HepG2 (cell line): ENCODE results near the gene N4BP2L1.

Source experiments
- ATF3 ChIP-seq: sonication (generic); formaldehyde crosslinking; IDR thresholded peaks from 2 replicates; pipeline ENCODE4 v1.4.0; 2020; ENCODE audit warnings: missing genetic modification reagents
- IRF2 ChIP-seq: IDR thresholded peaks from 2 replicates; pipeline ENCODE4 v1.6.1; 2018; ENCODE audit warnings: missing genetic modification reagents, missing compliant biosample characterization
- TAF1 ChIP-seq: sonication (generic); formaldehyde crosslinking; IDR thresholded peaks from 2 replicates; pipeline ENCODE4 v1.4.0; 2020; ENCODE audit warnings: missing genetic modification reagents
- USF2 ChIP-seq, 2 experiments: sonication (generic) in 1 of 2; formaldehyde crosslinking in 1 of 2; IDR thresholded peaks; 2 replicates each; pipeline versions ENCODE4 v1.5.1 to v1.6.1; 2011 to 2020; ENCODE audit warnings: borderline replicate concordance in 1 of 2, low read depth in 1 of 2, low read length in 1 of 2, mild to moderate bottlenecking in 1 of 2, missing genetic modification reagents in 1 of 2, moderate library complexity in 1 of 2
- ZBTB26 ChIP-seq: IDR thresholded peaks from 2 replicates; pipeline ENCODE4 v1.6.1; 2016; ENCODE audit warnings: missing compliant biosample characterization, missing genetic modification reagents, borderline replicate concordance
- ZNF703 ChIP-seq: sonication (generic); formaldehyde crosslinking; IDR thresholded peaks from 2 replicates; pipeline ENCODE4 v1.5.1; 2020; ENCODE audit warnings: missing genetic modification reagents, mild to moderate bottlenecking, moderate library complexity, borderline replicate concordance

- TF ChIP-seq ZNF703 (CRISPR knock-in tag) (no peak), IRF2 (CRISPR knock-in tag) (0 out of 2 replicates have a peak, but pooled peaks have one; percentile 39), ATF3 (CRISPR knock-in tag) (0 out of 2 replicates have a peak, but pooled peaks have one; percentile 13), USF2 (IDR thresholded peaks at IDR 0.05; ENCODE audit: low read depth, low read length) (no peak), USF2 (CRISPR knock-in tag; IDR thresholded peaks at IDR 0.05; ENCODE audit: borderline replicate concordance) (no peak), TAF1 (CRISPR knock-in tag) (no peak), ZBTB26 (CRISPR knock-in tag) (no peak)
These were observed 709 bp downstream of the N4BP2L1 start for GRCh38 chr13:32426990-32427851.
